ENCODE results near the gene ZNF576. TPM values are rescaled to one million over a fixed set of nuclear protein-coding genes. Genes with fewer than 3 reads are reported as not detected.

ZNF576 gene
- total and polyA plus RNA-seq, 2 donors (not counting 3 experiments of a cell fraction or from before 2014, with no cell fraction given) = 19.5 to 27.7 TPM

DNA sequence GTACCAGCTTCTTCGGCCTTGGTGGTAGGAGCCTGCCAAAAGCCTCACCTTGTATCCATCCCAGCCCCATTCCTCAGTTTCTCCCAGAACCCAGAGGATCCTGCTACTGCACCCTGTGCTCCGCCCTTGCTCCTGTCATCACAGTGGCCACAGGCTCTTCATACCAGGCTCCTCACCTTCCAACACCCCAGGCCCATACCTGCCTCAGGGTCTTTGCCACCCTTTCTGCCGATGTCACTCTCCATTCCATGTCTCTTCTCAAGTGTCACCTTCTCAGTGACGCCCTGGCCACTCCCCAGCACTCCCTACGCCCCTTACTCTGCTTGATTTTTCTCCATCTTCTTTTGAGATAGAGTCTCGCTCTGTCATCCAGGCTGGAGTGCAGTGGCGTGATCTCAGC, 13.5 kb downstream of the ZNF576 start:
- Histone ChIP-seq H3K9me1 (replicated peaks; ENCODE audit: control insufficient read depth, extremely low read depth, insufficient read depth, low read length) (no peaks in the 10 kb centered on the region), H3K4me1 (ENCODE audit: control insufficient read depth, extremely low read depth, insufficient read depth, low read length) (no peaks in the 10 kb centered on the region), H4K20me1 (replicated peaks; ENCODE audit: control insufficient read depth, extremely low read depth, insufficient read depth, low read length) (no peaks in the 10 kb centered on the region), H2AFZ (ENCODE audit: low read depth, low read length) (no peak overlapping the region), H3K27me3 (ENCODE audit: control insufficient read depth in 2 of 2, insufficient read depth in 2 of 2, low read length in 2 of 2) (no peaks in the 10 kb centered on the region), H3K27ac (ENCODE audit: insufficient read depth, low read depth, low read length) (no peak overlapping the region), H3K79me2 (ENCODE audit: control insufficient read depth, insufficient read depth, low read length) (peaks cover 5% of the 10 kb centered on the region), H3K4me2 (ENCODE audit: insufficient read depth, low read length) (no peak overlapping the region), H3K36me3 (ENCODE audit: control insufficient read depth in 2 of 2, extremely low read depth in 1 of 2, insufficient read depth in 2 of 2, low read length in 2 of 2) (peaks cover 0 to 36% of the 10 kb centered on the region in 2 experiments), H3K9me3 (replicated peaks; ENCODE audit: control insufficient read depth, insufficient read depth, low read length) (no peaks in the 10 kb centered on the region), H3K4me3 (replicated peaks in 1 of 3; ENCODE audit: insufficient read depth in 1 of 3, low read depth in 1 of 3, low read length in 3 of 3) (no peak overlapping the region), H3K9ac (replicated peaks; ENCODE audit: extremely low read depth, insufficient read depth, low read length) (no peak overlapping the region)
- ChIA-PET CTCF (no interaction called here), POLR2A (no interaction called here)
- FAIRE-seq (no peak), DNase-seq (ENCODE audit: low read depth, low spot score) (no peak)
- BruUV-seq (replicated peaks) = no TSS peak
- dilution Hi-C loops (cut with MboI; ENCODE audit: extremely low pct_ligation_motif_present, low sequenced_read_pairs) (no loop called here), intact Hi-C loops (cut with micrococcal nuclease) (no loop called here)
- no peak for TF ChIP-seq POLR2AphosphoS5 (IDR thresholded peaks at IDR 0.05; ENCODE audit: insufficient read depth, low read depth, low read length)

GRCh38 chr19:43610493-43610892, 14.1 kb downstream of the ZNF576 start:
- no peak overlapping the region for H3K27ac ChIP-seq (ENCODE audit: insufficient read depth, low read depth, low read length)
- ChIA-PET POLR2A (no interaction called here), CTCF (no interaction called here)
- H4K20me1 ChIP-seq (replicated peaks; ENCODE audit: control insufficient read depth, extremely low read depth, insufficient read depth, low read length) = no peaks in the 10 kb centered on the region
- H3K9me1 ChIP-seq (replicated peaks; ENCODE audit: control insufficient read depth, extremely low read depth, insufficient read depth, low read length) = no peaks in the 10 kb centered on the region
- H2AFZ ChIP-seq (ENCODE audit: low read depth, low read length) = no peak overlapping the region
- H3K79me2 ChIP-seq (ENCODE audit: control insufficient read depth, insufficient read depth, low read length) = peaks cover 7% of the 10 kb centered on the region
- H3K27me3 ChIP-seq (ENCODE audit: control insufficient read depth in 2 of 2, insufficient read depth in 2 of 2, low read length in 2 of 2) = no peaks in the 10 kb centered on the region
- H3K9ac ChIP-seq (replicated peaks; ENCODE audit: extremely low read depth, insufficient read depth, low read length) = no peak overlapping the region
- TF ChIP-seq JUN (IDR thresholded peaks at IDR 0.05; ENCODE audit: borderline replicate concordance, insufficient read depth, insufficient read length, low read depth) (no peak), MAX (IDR thresholded peaks at IDR 0.05; ENCODE audit: insufficient read depth, insufficient read length) (no peak), MYC (IDR thresholded peaks at IDR 0.05; ENCODE audit: low read depth, low read length) (no peak), POLR2A (IDR thresholded peaks at IDR 0.05; ENCODE audit: low read depth, low read length) (no peak), POLR2AphosphoS5 (IDR thresholded peaks at IDR 0.05; ENCODE audit: insufficient read depth, low read depth, low read length) (no peak)
- H3K9me3 ChIP-seq (replicated peaks; ENCODE audit: control insufficient read depth, insufficient read depth, low read length) = no peaks in the 10 kb centered on the region
- DNase-seq (ENCODE audit: low read depth, low spot score) = no peak
- BruUV-seq (replicated peaks) = no TSS peak
- FAIRE-seq = no peak
- no peaks in the 10 kb centered on the region for H3K4me1 ChIP-seq (ENCODE audit: control insufficient read depth, extremely low read depth, insufficient read depth, low read length)
- intact Hi-C loops (cut with micrococcal nuclease) = no loop called here
- H3K4me3 ChIP-seq (replicated peaks in 1 of 3; ENCODE audit: insufficient read depth in 1 of 3, low read depth in 1 of 3, low read length in 3 of 3) = no peak overlapping the region
- H3K36me3 ChIP-seq (ENCODE audit: control insufficient read depth in 2 of 2, extremely low read depth in 1 of 2, insufficient read depth in 2 of 2, low read length in 2 of 2) = peaks cover 0 to 36% of the 10 kb centered on the region in 2 experiments
- dilution Hi-C loops (cut with MboI; ENCODE audit: extremely low pct_ligation_motif_present, low sequenced_read_pairs) = no loop called here
- H3K4me2 ChIP-seq (ENCODE audit: insufficient read depth, low read length) = no peak overlapping the region

All from endothelial cell of umbilical vein (primary cell).